PC-3 (cell line): ENCODE results near the gene MOB3A.

ENCODE experiments used
- CTCF ChIP-seq: fragments of 300-600 bp; sonication (generic); conservative IDR thresholded peaks from 2 replicates; pipeline ENCODE4 v1.5.1; 2017; ENCODE audit warnings: antibody characterized with exemption, low read depth, mild to moderate bottlenecking, low read length
- EZH2phosphoT487 ChIP-seq: fragments of 300-600 bp; sonication (generic); IDR thresholded peaks from 2 replicates; pipeline ENCODE4 v1.6.1; 2018; ENCODE audit warnings: mild to moderate bottlenecking, antibody characterized with exemption, low read length, borderline replicate concordance

- TF ChIP-seq CTCF (no peak), EZH2phosphoT487 (no peak)
Observed at GRCh38 chr19:2026770-2027169, 69.4 kb downstream of the MOB3A start.
